MM.1S (cell line): ENCODE measurements around the gene ZBTB7C.

Experiments used
- DNase-seq: peaks from one replicate; pipeline ENCODE4 v3.0.0-alpha.2; 2015
- H2AFZ ChIP-seq: fragments of 300-600 bp; sonication (generic); 2 replicates; pipeline ENCODE4 v1.6.0; 2016; ENCODE audit warnings: antibody characterized with exemption, low read length
- H3F3A ChIP-seq: fragments of 300-600 bp; sonication (generic); 2 replicates; pipeline ENCODE4 v1.6.1; 2016; ENCODE audit warnings: mild to moderate bottlenecking, antibody characterized with exemption, low read length, moderate library complexity, mixed read lengths; ENCODE audit not compliant: insufficient read depth
- H3K27ac ChIP-seq: fragments of 300-600 bp; sonication (generic); 2 replicates; pipeline ENCODE4 v1.5.1; 2016; ENCODE audit warnings: mild to moderate bottlenecking, low read length
- H3K27me3 ChIP-seq: fragments of 300-600 bp; sonication (generic); replicated peaks from 2 replicates; pipeline ENCODE4 v1.6.0; 2016; ENCODE audit warnings: low read length; ENCODE audit not compliant: insufficient read depth
- H3K36me3 ChIP-seq: fragments of 300-600 bp; sonication (generic); replicated peaks from 2 replicates; pipeline ENCODE4 v1.6.1; 2016; ENCODE audit warnings: mild to moderate bottlenecking, low read length, mixed read lengths; ENCODE audit not compliant: insufficient read depth
- H3K4me1 ChIP-seq: fragments of 300-600 bp; sonication (generic); 2 replicates; pipeline ENCODE4 v1.6.1; 2016; ENCODE audit warnings: low read length, mixed read lengths
- H3K4me2 ChIP-seq: fragments of 300-600 bp; sonication (generic); 2 replicates; pipeline ENCODE4 v1.6.0; 2016; ENCODE audit warnings: low read depth, low read length
- H3K4me3 ChIP-seq: fragments of 300-600 bp; sonication (generic); 2 replicates; pipeline ENCODE4 v1.5.1; 2016; ENCODE audit warnings: low read length, mixed read lengths
- H3K79me2 ChIP-seq: fragments of 300-600 bp; sonication (generic); 2 replicates; pipeline ENCODE4 v1.6.1; 2016; ENCODE audit warnings: mixed run types, low read length, mixed read lengths
- H3K9ac ChIP-seq: fragments of 300-600 bp; sonication (generic); 2 replicates; pipeline ENCODE4 v1.6.1; 2016; ENCODE audit warnings: low read length, mixed read lengths
- H3K9me2 ChIP-seq: fragments of 300-600 bp; sonication (generic); replicated peaks from 2 replicates; pipeline ENCODE4 v1.6.1; 2016; ENCODE audit warnings: mild to moderate bottlenecking, low read length, mixed read lengths; ENCODE audit not compliant: insufficient read depth
- H3K9me3 ChIP-seq: fragments of 300-600 bp; sonication (generic); replicated peaks from 2 replicates; pipeline ENCODE4 v1.6.1; 2016; ENCODE audit warnings: mild to moderate bottlenecking, low read length, mixed read lengths; ENCODE audit not compliant: insufficient read depth
- H4K20me1 ChIP-seq: fragments of 300-600 bp; sonication (generic); 2 replicates; pipeline ENCODE4 v1.6.1; 2016; ENCODE audit warnings: mild to moderate bottlenecking, low read length, moderate library complexity, mixed read lengths; ENCODE audit not compliant: insufficient read depth
- EZH2 ChIP-seq: fragments of 300-600 bp; sonication (generic); optimal IDR thresholded peaks from 2 replicates; pipeline ENCODE3; 2017; ENCODE audit warnings: low read depth, mild to moderate bottlenecking, antibody characterized with exemption, low read length, mixed read lengths
- EZH2phosphoT487 ChIP-seq: fragments of 300-600 bp; sonication (generic); IDR thresholded peaks from 2 replicates; pipeline ENCODE4 v1.6.1; 2018; ENCODE audit warnings: antibody characterized with exemption, low read length
- TF ChIP-seq, protein P1 (sequence below): fragments of 300-600 bp; sonication (generic); IDR thresholded peaks from 2 replicates; pipeline ENCODE4 v1.5.1; 2016; ENCODE audit warnings: antibody characterized with exemption, low read length, mixed read lengths

ZBTB7C gene

GRCh38 chr18:48080546-48080945, 328.6 kb downstream of the ZBTB7C start:
- Histone ChIP-seq H3K4me3 (no peak overlapping the region), H4K20me1 (no peaks in the 10 kb centered on the region), H3K9ac (no peak overlapping the region), H3K79me2 (no peaks in the 10 kb centered on the region), H3K27me3 (no peaks in the 10 kb centered on the region), H3F3A (no peaks in the 10 kb centered on the region), H3K36me3 (no peaks in the 10 kb centered on the region), H3K27ac (no peak overlapping the region), H3K9me2 (no peaks in the 10 kb centered on the region), H3K4me1 (no peaks in the 10 kb centered on the region), H3K4me2 (no peak overlapping the region), H2AFZ (no peak overlapping the region), H3K9me3 (no peaks in the 10 kb centered on the region)
- DNase-seq, result no peak
- no peak for TF ChIP-seq EZH2
- TF ChIP-seq, protein P1, sequence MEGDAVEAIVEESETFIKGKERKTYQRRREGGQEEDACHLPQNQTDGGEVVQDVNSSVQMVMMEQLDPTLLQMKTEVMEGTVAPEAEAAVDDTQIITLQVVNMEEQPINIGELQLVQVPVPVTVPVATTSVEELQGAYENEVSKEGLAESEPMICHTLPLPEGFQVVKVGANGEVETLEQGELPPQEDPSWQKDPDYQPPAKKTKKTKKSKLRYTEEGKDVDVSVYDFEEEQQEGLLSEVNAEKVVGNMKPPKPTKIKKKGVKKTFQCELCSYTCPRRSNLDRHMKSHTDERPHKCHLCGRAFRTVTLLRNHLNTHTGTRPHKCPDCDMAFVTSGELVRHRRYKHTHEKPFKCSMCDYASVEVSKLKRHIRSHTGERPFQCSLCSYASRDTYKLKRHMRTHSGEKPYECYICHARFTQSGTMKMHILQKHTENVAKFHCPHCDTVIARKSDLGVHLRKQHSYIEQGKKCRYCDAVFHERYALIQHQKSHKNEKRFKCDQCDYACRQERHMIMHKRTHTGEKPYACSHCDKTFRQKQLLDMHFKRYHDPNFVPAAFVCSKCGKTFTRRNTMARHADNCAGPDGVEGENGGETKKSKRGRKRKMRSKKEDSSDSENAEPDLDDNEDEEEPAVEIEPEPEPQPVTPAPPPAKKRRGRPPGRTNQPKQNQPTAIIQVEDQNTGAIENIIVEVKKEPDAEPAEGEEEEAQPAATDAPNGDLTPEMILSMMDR, result no peak
- TF ChIP-seq EZH2phosphoT487, result no peak

DNA sequence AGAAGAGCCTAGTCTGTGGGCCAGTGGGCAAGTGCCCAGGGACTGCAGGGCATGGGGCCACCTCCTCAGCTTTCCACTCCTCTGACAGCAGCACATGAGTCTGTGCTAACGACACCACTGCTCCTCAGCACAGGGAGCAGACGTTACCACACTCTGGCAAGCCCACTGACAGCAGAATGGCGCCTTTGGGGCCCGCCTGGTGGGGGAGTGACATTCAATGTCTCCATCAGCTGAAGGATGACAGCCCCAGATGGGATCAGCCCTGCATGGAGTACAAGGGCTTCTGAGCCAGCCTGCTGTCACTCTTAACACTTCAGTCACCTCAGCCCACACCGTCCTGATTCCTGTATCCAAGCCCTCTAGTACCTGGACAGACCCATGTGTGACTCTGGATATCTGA, 329.3 kb downstream of the ZBTB7C start:
- no peak overlapping the region for H3K4me2 ChIP-seq
- no peak overlapping the region for H3K9ac ChIP-seq

GRCh38 chr18:48078448-48078847, 330.7 kb downstream of the ZBTB7C start:
- no peaks in the 10 kb centered on the region for H3F3A ChIP-seq
- H3K9ac ChIP-seq, result no peak overlapping the region
- H3K4me3 ChIP-seq, result no peak overlapping the region
- TF ChIP-seq, protein P1, result no peak
- TF ChIP-seq EZH2phosphoT487, result no peak
- no peak for TF ChIP-seq EZH2
- no peaks in the 10 kb centered on the region for H3K36me3 ChIP-seq
- H3K4me1 ChIP-seq, result no peaks in the 10 kb centered on the region
- H4K20me1 ChIP-seq, result no peaks in the 10 kb centered on the region
- H3K4me2 ChIP-seq, result no peak overlapping the region
- no peaks in the 10 kb centered on the region for H3K79me2 ChIP-seq
- no peaks in the 10 kb centered on the region for H3K9me3 ChIP-seq
- no peak overlapping the region for H3K27ac ChIP-seq
- H3K27me3 ChIP-seq, result no peaks in the 10 kb centered on the region
- DNase-seq, result no peak
- no peaks in the 10 kb centered on the region for H3K9me2 ChIP-seq
- H2AFZ ChIP-seq, result no peak overlapping the region

More for the DNA sequence above, 329.3 kb downstream of the ZBTB7C start:
- H3K9me3 ChIP-seq, result no peaks in the 10 kb centered on the region
- TF ChIP-seq EZH2phosphoT487 (no peak), EZH2 (no peak)
- TF ChIP-seq, protein P1, result no peak
- no peaks in the 10 kb centered on the region for H3K79me2 ChIP-seq
- no peaks in the 10 kb centered on the region for H3F3A ChIP-seq
- no peak overlapping the region for H2AFZ ChIP-seq
- H4K20me1 ChIP-seq, result no peaks in the 10 kb centered on the region
- no peak overlapping the region for H3K27ac ChIP-seq
- H3K4me1 ChIP-seq, result no peaks in the 10 kb centered on the region
- H3K27me3 ChIP-seq, result no peaks in the 10 kb centered on the region
- H3K9me2 ChIP-seq, result no peaks in the 10 kb centered on the region
- H3K36me3 ChIP-seq, result no peaks in the 10 kb centered on the region
- no peak overlapping the region for H3K4me3 ChIP-seq
- DNase-seq, result no peak
